Epithelial cell of esophagus (primary cell): Measurements from ENCODE around the gene BOD1L1.

ENCODE experiments used
- DNase-seq: peaks from one replicate; pipeline ENCODE4 v3.0.0; 2010; ENCODE audit warnings: low read depth
- H3K4me3 ChIP-seq: 2 replicates; pipeline ENCODE4 v1.5.1; 2011; ENCODE audit warnings: mild to moderate bottlenecking, low read length, control low read depth
- CTCF ChIP-seq: IDR thresholded peaks from 2 replicates; pipeline ENCODE4 v1.5.1; 2011; ENCODE audit warnings: low read depth, mild to moderate bottlenecking, low read length, control low read depth, inconsistent platforms; ENCODE audit not compliant: insufficient read depth; ENCODE audit errors: missing control alignments

Gene BOD1L1

GRCh38 chr4:13548059-13548983, 79.2 kb downstream of the BOD1L1 start:
- no peak for TF ChIP-seq CTCF
- H3K4me3 ChIP-seq = no peak overlapping the region
- peak; percentile 40 for DNase-seq

GRCh38 chr4:13547485-13548041, 80.0 kb downstream of the BOD1L1 start:
- TF ChIP-seq CTCF = no peak
- no peak for DNase-seq
- H3K4me3 ChIP-seq = peak overlapping the region; percentile 41

GRCh38 chr4:13546941-13547484, 80.5 kb downstream of the BOD1L1 start:
- no peak for TF ChIP-seq CTCF
- DNase-seq = peak; percentile 31
- H3K4me3 ChIP-seq = peak overlapping the region; percentile 41

GRCh38 chr4:13546142-13546940, 81.2 kb downstream of the BOD1L1 start:
- no peak overlapping the region for H3K4me3 ChIP-seq
- no peak for TF ChIP-seq CTCF
- no peak for DNase-seq

GRCh38 chr4:13545394-13545808, 82.1 kb downstream of the BOD1L1 start:
- no peak for DNase-seq
- no peak for TF ChIP-seq CTCF
- H3K4me3 ChIP-seq = peak overlapping the region; percentile 58

- TF ChIP-seq CTCF = no peak
- peak overlapping the region; percentile 58 for H3K4me3 ChIP-seq
- peak; percentile 83 for DNase-seq
Observed at GRCh38 chr4:13544606-13545393, 82.7 kb downstream of the BOD1L1 start.
